ENCODE results near the gene THRSP. TPM values are rescaled to one million over a fixed set of nuclear protein-coding genes. Genes with fewer than 3 reads are reported as not detected.

THRSP gene
- total and polyA plus RNA-seq, 2 of the 4 experiments (the other 2 are of a cell fraction), result not detected

GRCh38 chr11:78038697-78039313 is 24.9 kb upstream of the THRSP start:
- Histone ChIP-seq H2BK120ac (ENCODE audit: low read depth, low read length) (peak overlapping the region; percentile 57), H3K18ac (ENCODE audit: low read depth, low read length) (no peak overlapping the region), H3K23ac (ENCODE audit: low read depth, low read length) (no peak overlapping the region), H4K20me1 (ENCODE audit: insufficient read depth, low read length) (no peaks in the 10 kb centered on the region), H3K9me1 (ENCODE audit: insufficient read depth, low read length) (peaks cover 14% of the 10 kb centered on the region; the same call in 1 of the 2 replicates), H3K4ac (ENCODE audit: low read depth, low read length) (0 out of 2 replicates have a peak overlapping the region, but pooled peaks have one; percentile 9), H4K8ac (ENCODE audit: low read depth in 2 of 2, low read length in 2 of 2) (peak overlapping the region; percentile 24 to 28; a peak in 2 of 4 replicates), H3K56ac (ENCODE audit: extremely low read depth, insufficient read depth, low read length) (peak overlapping the region; percentile 3; the same call in 1 of the 2 replicates), H3K36me3 (ENCODE audit: control insufficient read depth, insufficient read depth, low read length) (no peaks in the 10 kb centered on the region), H2AK5ac (ENCODE audit: low read depth, low read length) (peak overlapping the region; percentile 68), H3K4me2 (ENCODE audit: low read depth, low read length) (no peak overlapping the region), H3K4me3 (ENCODE audit: insufficient read depth, low read depth, low read length) (no peak overlapping the region), H3K4me1 (ENCODE audit: control insufficient read depth, insufficient read depth, low read length) (peaks cover 5% of the 10 kb centered on the region), H4K91ac (ENCODE audit: insufficient read depth, low read depth, low read length) (peak overlapping the region; percentile 41; the same call in 1 of the 2 replicates), H3K9ac (ENCODE audit: low read depth, low read length) (no peak overlapping the region), H2AFZ (replicated peaks; ENCODE audit: low read length, poor library complexity) (no peak overlapping the region), H2AK9ac (replicated peaks; ENCODE audit: low read depth, low read length, poor library complexity) (peak overlapping the region; percentile 92), H4K5ac (ENCODE audit: low read depth, low read length) (no peak overlapping the region), H2BK15ac (ENCODE audit: low read depth, low read length) (peak overlapping the region; percentile 13; the same call in 1 of the 3 replicates), H3K9me3 (ENCODE audit: control insufficient read depth, insufficient read depth, low read length) (no peaks in the 10 kb centered on the region), H3K27me3 (ENCODE audit: control insufficient read depth, insufficient read depth, low read length) (no peaks in the 10 kb centered on the region), H2BK20ac (ENCODE audit: low read depth, low read length) (0 out of 2 replicates have a peak overlapping the region, but pooled peaks have one; percentile 12), H3K27ac (ENCODE audit: insufficient read depth, low read length) (no peak overlapping the region), H2BK5ac (ENCODE audit: low read depth, low read length, poor library complexity, severe bottlenecking) (peak overlapping the region; percentile 96), H3K79me1 (ENCODE audit: low read depth in 1 of 2, low read length in 2 of 2) (peaks cover 0 to 10% of the 10 kb centered on the region in 2 experiments; a peak in 2 of 4 replicates), H3K14ac (replicated peaks; ENCODE audit: low read depth, low read length) (peak overlapping the region; percentile 40; the same call in 1 of the 2 replicates)
- CTCF ChIA-PET, result no interaction called here
- in situ Hi-C loops (cut with MboI; ENCODE audit: low sequenced_read_pairs) (no loop called here), intact Hi-C loops (cut with micrococcal nuclease) (no loop called here), dilution Hi-C loops (cut with HindIII; ENCODE audit: low sequenced_read_pairs, unreplicated experiment) (no loop called here)
- no peak for ATAC-seq (ENCODE audit: low read depth)
- peak; percentile 28 for DNase-seq
- POLR2A ChIA-PET (ENCODE audit: unreplicated experiment), result no interaction called here
- no TSS peak for BruUV-seq (replicated peaks)
- no CpG with 5 or more reads among the region's 8 CpGs for WGBS, 2 experiments (ENCODE audit: extremely low coverage in 2 of 2, insufficient read length in 1 of 2)
- TF ChIP-seq SMC3 (IDR thresholded peaks at IDR 0.05; ENCODE audit: low read depth, low read length) (no peak), ELK1 (IDR thresholded peaks at IDR 0.05; ENCODE audit: borderline replicate concordance, low read depth, low read length) (no peak), USF2 (IDR thresholded peaks at IDR 0.05; ENCODE audit: low read depth, low read length) (no peak), CHD1 (IDR thresholded peaks at IDR 0.05; ENCODE audit: low read depth, low read length) (no peak), BHLHE40 (IDR thresholded peaks at IDR 0.05; ENCODE audit: low read depth, low read length) (no peak)

All from IMR-90 (cell line).